CD14-positive monocyte (primary cell): Measurements from ENCODE around the gene IQGAP2. TPM values are rescaled to one million over a fixed set of nuclear protein-coding genes. Genes with fewer than 3 reads are reported as not detected.

Experiments used
- DNase-seq, 3 donors: peaks; one replicate each; pipeline ENCODE4 v3.0.0-alpha.2; 2011 to 2022
- H2AFZ ChIP-seq: 2 replicates; pipeline ENCODE4 v1.6.0; 2012; ENCODE audit warnings: mild to moderate bottlenecking, low read depth, low read length, inconsistent platforms; ENCODE audit not compliant: insufficient read depth, poor library complexity, severe bottlenecking
- H3K27ac ChIP-seq, 2 donors: 1 replicate in 1 of 2; 2 replicates in 1 of 2; pipeline ENCODE4 v1.5.1; 2012 to 2013; ENCODE audit warnings: low read length in 2 of 2, control low read depth in 1 of 2, inconsistent platforms in 1 of 2, low read depth in 1 of 2, mild to moderate bottlenecking in 1 of 2
- H3K27me3 ChIP-seq, 2 donors: one replicate each; pipeline versions ENCODE4 v1.6.0 to v1.6.1; 2011 to 2013; ENCODE audit warnings: low read length in 2 of 2; ENCODE audit not compliant: control insufficient read depth in 2 of 2, insufficient read depth in 2 of 2
- H3K36me3 ChIP-seq, 2 donors: replicated peaks in 1 of 2; 1 replicate in 1 of 2; 2 replicates in 1 of 2; pipeline versions ENCODE4 v1.5.1 to v1.6.1; 2012 to 2013; ENCODE audit warnings: low read length in 2 of 2, control low read depth in 1 of 2, inconsistent platforms in 1 of 2, mild to moderate bottlenecking in 1 of 2; ENCODE audit not compliant: insufficient read depth in 2 of 2, control insufficient read depth in 1 of 2
- H3K4me1 ChIP-seq, 2 donors: 1 replicate in 1 of 2; 2 replicates in 1 of 2; pipeline versions ENCODE4 v1.5.1 to v1.6.1; 2012 to 2013; ENCODE audit warnings: low read length in 2 of 2, control low read depth in 1 of 2, inconsistent platforms in 1 of 2, mild to moderate bottlenecking in 1 of 2, moderate library complexity in 1 of 2; ENCODE audit not compliant: insufficient read depth in 2 of 2, control insufficient read depth in 1 of 2
- H3K4me2 ChIP-seq: replicated peaks from 2 replicates; pipeline ENCODE3; 2012; ENCODE audit warnings: low read length, moderate library complexity, mild to moderate bottlenecking; ENCODE audit not compliant: poor library complexity, severe bottlenecking; ENCODE audit errors: extremely low read depth
- H3K4me3 ChIP-seq, 3 experiments: fragments of 200-600 bp in 1 of 3; sonication (generic) in 1 of 3; replicated peaks in 1 of 3; 1 replicate in 2 of 3; 2 replicates in 1 of 3; pipeline ENCODE4 v1.5.1; 2011 to 2013; ENCODE audit warnings: low read length in 3 of 3, mild to moderate bottlenecking in 3 of 3, control low read depth in 2 of 3, low read depth in 2 of 3, inconsistent platforms in 1 of 3, moderate library complexity in 1 of 3
- H3K79me2 ChIP-seq: 2 replicates; pipeline ENCODE4 v1.6.0; 2012; ENCODE audit warnings: mild to moderate bottlenecking, control low read depth, inconsistent platforms, low read length, moderate library complexity; ENCODE audit not compliant: insufficient read depth
- H3K9ac ChIP-seq: 2 replicates; pipeline ENCODE4 v1.6.0; 2017; ENCODE audit warnings: low read length, mild to moderate bottlenecking; ENCODE audit not compliant: insufficient read depth, poor library complexity, severe bottlenecking
- H3K9me3 ChIP-seq, 2 donors: replicated peaks in 1 of 2; 1 replicate in 1 of 2; 2 replicates in 1 of 2; pipeline versions ENCODE4 v1.5.1 to v1.6.1; 2012 to 2013; ENCODE audit warnings: low read length in 2 of 2, control low read depth in 1 of 2; ENCODE audit not compliant: control insufficient read depth in 1 of 2, insufficient read depth in 1 of 2
- H4K20me1 ChIP-seq: 2 replicates; pipeline ENCODE4 v1.6.0; 2012; ENCODE audit warnings: mild to moderate bottlenecking, low read length, control low read depth, moderate library complexity; ENCODE audit not compliant: insufficient read depth
- H3K27ac Mint-ChIP-seq, 7 donors: one replicate each; pipeline ENCODE4 v1.8.0; 2020; ENCODE audit warnings: mild to moderate bottlenecking in 7 of 7, mixed read lengths in 7 of 7, moderate library complexity in 6 of 7, inconsistent platforms in 2 of 7
- H3K27me3 Mint-ChIP-seq, 3 donors: one replicate each; pipeline ENCODE4 v1.8.0; 2021 to 2022; ENCODE audit warnings: low read depth in 3 of 3, mild to moderate bottlenecking in 3 of 3, mixed read lengths in 3 of 3, moderate library complexity in 3 of 3, inconsistent platforms in 1 of 3
- H3K36me3 Mint-ChIP-seq, 2 donors: one replicate each; pipeline ENCODE4 v1.8.0; 2020; ENCODE audit warnings: mixed read lengths in 2 of 2, inconsistent platforms in 1 of 2, mild to moderate bottlenecking in 1 of 2
- H3K4me1 Mint-ChIP-seq: one replicate; pipeline ENCODE4 v1.8.0; 2020; ENCODE audit warnings: mild to moderate bottlenecking, mixed read lengths
- H3K4me3 Mint-ChIP-seq, 2 donors: one replicate each; pipeline ENCODE4 v1.8.0; 2020; ENCODE audit warnings: mild to moderate bottlenecking in 2 of 2, mixed read lengths in 2 of 2, moderate library complexity in 1 of 2
- H3K9me3 Mint-ChIP-seq, 7 donors: one replicate each; pipeline ENCODE4 v1.8.0; 2020 to 2022; ENCODE audit warnings: mixed read lengths in 7 of 7, mild to moderate bottlenecking in 6 of 7, moderate library complexity in 6 of 7, inconsistent platforms in 2 of 7
- WGBS: methylation state at CpG from one replicate; pipeline ENCODE4 v1.1.5; 2013; ENCODE audit warnings: missing lambda C conversion rate; ENCODE audit not compliant: insufficient coverage; 5-methylcytosine and 5-hydroxymethylcytosine counted together
- intact Hi-C, 2 donors: fragments of 100-400 bp; cut with micrococcal nuclease; formaldehyde crosslinking; loops; one replicate each; pipeline versions ENCODE4 v1.15.0 to v1.15.1; 2023
- polyA plus RNA-seq, 3 donors: library from polyadenylated mRNA; depleted of rRNA in 1 of 3; unstranded in 2 of 3; stranded (reverse) in 1 of 3; fragments of 300-500 nt in 2 of 3; fragments of >200 nt in 1 of 3; fragmentation: Illumina TruSeq in 2 of 3; gene quantifications; 1 replicate in 2 of 3; 2 replicates in 1 of 3; pipeline ENCODE4 v1.2.3, GENCODE V29; 2012 to 2021
- TF ChIP-seq, protein P1 (sequence below): fragments of 200-600 bp; IDR thresholded peaks from one replicate; pipeline ENCODE4 v1.8.0; 2022; ENCODE audit warnings: antibody characterized with exemption, mild to moderate bottlenecking

IQGAP2 gene
- polyA plus RNA-seq, 3 donors: 21.4 to 50.9 (median 35.4) TPM

DNA sequence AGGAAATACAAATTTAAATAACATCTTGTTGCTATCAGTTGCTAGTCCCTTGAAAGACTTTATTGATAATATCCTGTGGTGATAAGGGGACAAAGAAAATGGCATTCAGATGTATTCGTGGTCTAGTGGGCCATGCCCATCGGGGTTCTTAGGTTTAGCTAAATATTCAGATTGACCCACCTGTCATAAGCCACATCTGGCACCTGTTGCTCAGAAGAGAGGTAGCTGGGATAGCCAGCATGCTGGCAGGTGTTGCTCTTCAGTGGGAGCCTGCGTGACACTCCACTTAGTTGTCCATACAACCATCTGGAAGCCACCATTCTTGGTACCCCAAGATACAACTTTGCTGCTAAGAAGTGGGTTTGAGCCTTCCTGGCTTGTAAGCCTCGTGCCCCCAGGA is 183.4 kb downstream of the IQGAP2 start:
- intact Hi-C loops: loop anchor here in 1 of 2 donors (10.0 kb wide), 1 partner anchor 182 kb away; the partner anchor contains the start of gene IQGAP2
- H3K9me3 Mint-ChIP-seq: no peaks in the 10 kb centered on the region
- Histone ChIP-seq H3K4me1 (peaks cover 17 to 18% of the 10 kb centered on the region in 2 donors), H3K27me3 (no peaks in the 10 kb centered on the region), H3K9me3 (no peaks in the 10 kb centered on the region), H3K36me3 (peaks cover 37 to 70% of the 10 kb centered on the region in 2 donors), H3K4me3 (no peak overlapping the region), H4K20me1 (peaks cover 27% of the 10 kb centered on the region), H3K27ac (peak overlapping the region in 1 of 2 donors; percentile 12), H3K4me2 (no peak overlapping the region), H3K9ac (no peak overlapping the region), H3K79me2 (peaks cover 8% of the 10 kb centered on the region), H2AFZ (no peak overlapping the region)
- peak overlapping the region in 2 of 7 donors; percentile 36 to 69 for H3K27ac Mint-ChIP-seq
- 95% methylated on average over 3 of the region's 4 CpGs for WGBS
- H3K4me1 Mint-ChIP-seq: peaks cover 19% of the 10 kb centered on the region
- DNase-seq: no peak
- H3K4me3 Mint-ChIP-seq: no peak overlapping the region
- H3K27me3 Mint-ChIP-seq: no peaks in the 10 kb centered on the region
- peaks cover 39 to 54% of the 10 kb centered on the region in 2 donors for H3K36me3 Mint-ChIP-seq
- TF ChIP-seq, protein P1, sequence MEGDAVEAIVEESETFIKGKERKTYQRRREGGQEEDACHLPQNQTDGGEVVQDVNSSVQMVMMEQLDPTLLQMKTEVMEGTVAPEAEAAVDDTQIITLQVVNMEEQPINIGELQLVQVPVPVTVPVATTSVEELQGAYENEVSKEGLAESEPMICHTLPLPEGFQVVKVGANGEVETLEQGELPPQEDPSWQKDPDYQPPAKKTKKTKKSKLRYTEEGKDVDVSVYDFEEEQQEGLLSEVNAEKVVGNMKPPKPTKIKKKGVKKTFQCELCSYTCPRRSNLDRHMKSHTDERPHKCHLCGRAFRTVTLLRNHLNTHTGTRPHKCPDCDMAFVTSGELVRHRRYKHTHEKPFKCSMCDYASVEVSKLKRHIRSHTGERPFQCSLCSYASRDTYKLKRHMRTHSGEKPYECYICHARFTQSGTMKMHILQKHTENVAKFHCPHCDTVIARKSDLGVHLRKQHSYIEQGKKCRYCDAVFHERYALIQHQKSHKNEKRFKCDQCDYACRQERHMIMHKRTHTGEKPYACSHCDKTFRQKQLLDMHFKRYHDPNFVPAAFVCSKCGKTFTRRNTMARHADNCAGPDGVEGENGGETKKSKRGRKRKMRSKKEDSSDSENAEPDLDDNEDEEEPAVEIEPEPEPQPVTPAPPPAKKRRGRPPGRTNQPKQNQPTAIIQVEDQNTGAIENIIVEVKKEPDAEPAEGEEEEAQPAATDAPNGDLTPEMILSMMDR: no peak

DNA sequence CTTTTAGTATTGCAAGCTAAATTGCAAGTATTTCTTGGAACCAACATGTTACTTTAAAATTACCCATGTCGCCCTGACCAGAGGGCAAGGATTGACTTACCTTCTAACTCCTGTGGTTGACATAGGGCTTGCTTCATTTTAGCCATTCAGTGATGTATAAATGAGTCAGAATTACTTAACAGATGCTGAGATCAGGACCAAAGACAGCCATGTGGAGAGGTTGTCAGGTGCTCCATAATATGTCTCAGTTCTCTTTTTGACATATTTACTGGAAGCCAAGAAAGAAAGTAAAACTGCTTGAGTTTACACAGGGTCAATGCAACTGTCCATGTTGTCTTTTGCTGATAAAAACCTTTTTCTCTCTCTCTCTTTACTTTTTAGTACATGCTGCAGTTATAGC is 186.9 kb downstream of the IQGAP2 start:
- Histone ChIP-seq H3K4me2 (no peak overlapping the region), H3K4me1 (no peaks in the 10 kb centered on the region), H3K27ac (no peak overlapping the region), H3K9ac (no peak overlapping the region), H3K9me3 (no peaks in the 10 kb centered on the region), H3K27me3 (no peaks in the 10 kb centered on the region), H2AFZ (no peak overlapping the region), H3K36me3 (peaks cover 61 to 92% of the 10 kb centered on the region in 2 donors), H3K79me2 (no peaks in the 10 kb centered on the region), H4K20me1 (peaks cover 11% of the 10 kb centered on the region), H3K4me3 (no peak overlapping the region)
- H3K27ac Mint-ChIP-seq: no peak overlapping the region
- DNase-seq: peak in 1 of 3 donors; percentile 27
- no peaks in the 10 kb centered on the region for H3K4me1 Mint-ChIP-seq
- WGBS: no CpG with 5 or more reads among the region's 1 CpG
- intact Hi-C loops: no loop called here
- TF ChIP-seq, protein P1: no peak
- no peak overlapping the region for H3K4me3 Mint-ChIP-seq
- no peaks in the 10 kb centered on the region for H3K9me3 Mint-ChIP-seq
- H3K27me3 Mint-ChIP-seq: no peaks in the 10 kb centered on the region
- H3K36me3 Mint-ChIP-seq: peaks cover 58 to 76% of the 10 kb centered on the region in 2 donors
